Mammary epithelial cell (primary cell): ENCODE results near the gene DEDD.

Experiments
- CTCF ChIP-seq, 2 donors: IDR thresholded peaks in 1 of 2; conservative IDR thresholded peaks in 1 of 2; 2 replicates each; pipeline ENCODE4 v1.5.1; 2011 to 2012; ENCODE audit warnings: inconsistent platforms in 2 of 2, low read length in 2 of 2, mild to moderate bottlenecking in 2 of 2, control low read depth in 1 of 2, low read depth in 1 of 2; ENCODE audit not compliant: insufficient read depth in 1 of 2; ENCODE audit errors: extremely low read depth in 1 of 2
- EZH2 ChIP-seq: IDR thresholded peaks from 2 replicates; pipeline ENCODE4 v1.6.1; 2012; ENCODE audit warnings: low read length, inconsistent platforms, borderline replicate concordance

GRCh38 chr1:161089938-161090337 is 42.5 kb downstream of the DEDD start:
- no peak for TF ChIP-seq CTCF (conservative IDR thresholded peaks at IDR 0.05 in 1 of 2, IDR thresholded peaks at IDR 0.05 in 1 of 2; ENCODE audit: extremely low read depth in 1 of 2, insufficient read depth in 1 of 2, low read depth in 1 of 2, low read length in 2 of 2)
- no peak for TF ChIP-seq EZH2
